WI38 (cell line): ENCODE results near the gene MAVS.

Experiments
- H3K4me3 ChIP-seq: 2 replicates; pipeline ENCODE4 v1.5.1; 2011; ENCODE audit warnings: low read depth, mild to moderate bottlenecking, control low read depth, low read length
- TF ChIP-seq, protein P1 (sequence below): IDR thresholded peaks from 2 replicates; pipeline ENCODE4 v1.5.1; 2012; ENCODE audit warnings: low read depth, mild to moderate bottlenecking, control low read depth, low read length

Gene MAVS

DNA sequence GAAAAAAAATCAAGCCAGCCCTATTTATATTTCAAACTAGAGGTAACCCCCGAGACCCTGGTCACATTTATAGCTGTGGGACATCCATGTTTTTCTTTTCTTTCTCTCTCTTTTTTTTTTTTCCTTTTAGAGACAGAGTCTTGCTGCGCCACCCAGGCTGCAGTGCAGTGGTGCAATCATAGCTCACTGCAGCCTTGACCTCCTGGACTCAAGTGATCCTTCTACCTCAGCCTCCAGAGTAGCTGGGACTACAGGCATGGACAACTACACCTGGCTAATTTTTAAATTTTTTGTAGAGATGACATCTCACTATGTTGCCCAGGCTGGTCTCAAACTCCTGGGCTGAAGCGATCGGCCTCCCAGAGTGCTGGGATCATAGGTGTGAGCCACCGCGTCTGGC is 12.1 kb downstream of the MAVS start:
- TF ChIP-seq, protein P1, sequence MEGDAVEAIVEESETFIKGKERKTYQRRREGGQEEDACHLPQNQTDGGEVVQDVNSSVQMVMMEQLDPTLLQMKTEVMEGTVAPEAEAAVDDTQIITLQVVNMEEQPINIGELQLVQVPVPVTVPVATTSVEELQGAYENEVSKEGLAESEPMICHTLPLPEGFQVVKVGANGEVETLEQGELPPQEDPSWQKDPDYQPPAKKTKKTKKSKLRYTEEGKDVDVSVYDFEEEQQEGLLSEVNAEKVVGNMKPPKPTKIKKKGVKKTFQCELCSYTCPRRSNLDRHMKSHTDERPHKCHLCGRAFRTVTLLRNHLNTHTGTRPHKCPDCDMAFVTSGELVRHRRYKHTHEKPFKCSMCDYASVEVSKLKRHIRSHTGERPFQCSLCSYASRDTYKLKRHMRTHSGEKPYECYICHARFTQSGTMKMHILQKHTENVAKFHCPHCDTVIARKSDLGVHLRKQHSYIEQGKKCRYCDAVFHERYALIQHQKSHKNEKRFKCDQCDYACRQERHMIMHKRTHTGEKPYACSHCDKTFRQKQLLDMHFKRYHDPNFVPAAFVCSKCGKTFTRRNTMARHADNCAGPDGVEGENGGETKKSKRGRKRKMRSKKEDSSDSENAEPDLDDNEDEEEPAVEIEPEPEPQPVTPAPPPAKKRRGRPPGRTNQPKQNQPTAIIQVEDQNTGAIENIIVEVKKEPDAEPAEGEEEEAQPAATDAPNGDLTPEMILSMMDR: no peak
- H3K4me3 ChIP-seq: no peak overlapping the region

DNA sequence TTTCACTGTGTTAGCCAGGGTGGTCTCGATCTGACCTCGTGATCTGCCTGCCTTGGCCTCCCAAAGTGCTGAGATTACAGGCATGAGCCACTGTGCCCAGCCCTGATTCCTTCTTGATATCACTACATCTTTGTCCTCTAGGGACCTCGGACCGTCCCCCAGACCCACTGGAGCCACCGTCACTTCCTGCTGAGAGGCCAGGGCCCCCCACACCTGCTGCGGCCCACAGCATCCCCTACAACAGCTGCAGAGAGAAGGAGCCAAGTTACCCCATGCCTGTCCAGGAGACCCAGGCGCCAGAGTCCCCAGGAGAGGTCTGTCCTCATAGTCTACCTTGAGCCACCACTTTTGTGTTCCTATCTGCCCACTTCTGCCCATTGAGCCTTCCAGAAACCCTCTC is 14.6 kb downstream of the MAVS start:
- TF ChIP-seq, protein P1: no peak
- no peak overlapping the region for H3K4me3 ChIP-seq

DNA sequence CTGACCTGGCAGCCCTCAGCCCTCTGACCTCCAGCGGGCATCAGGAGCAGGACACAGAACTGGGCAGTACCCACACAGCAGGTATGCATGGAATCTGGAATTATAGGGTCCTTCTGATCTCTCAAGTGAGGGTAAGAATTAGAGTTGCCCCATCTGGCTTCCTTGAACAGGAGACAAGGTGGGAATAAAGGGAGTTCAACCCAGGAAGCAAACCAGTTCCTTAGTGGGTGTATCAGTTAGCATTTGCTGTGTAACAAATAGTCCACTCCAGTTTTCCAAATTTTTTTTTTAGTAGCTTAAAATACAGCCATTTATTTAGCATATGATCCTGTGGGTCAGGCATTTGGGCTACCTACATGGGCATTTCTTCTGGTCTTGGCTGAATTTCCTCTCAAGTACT is 15.7 kb downstream of the MAVS start:
- TF ChIP-seq, protein P1: no peak
- H3K4me3 ChIP-seq: no peak overlapping the region

DNA sequence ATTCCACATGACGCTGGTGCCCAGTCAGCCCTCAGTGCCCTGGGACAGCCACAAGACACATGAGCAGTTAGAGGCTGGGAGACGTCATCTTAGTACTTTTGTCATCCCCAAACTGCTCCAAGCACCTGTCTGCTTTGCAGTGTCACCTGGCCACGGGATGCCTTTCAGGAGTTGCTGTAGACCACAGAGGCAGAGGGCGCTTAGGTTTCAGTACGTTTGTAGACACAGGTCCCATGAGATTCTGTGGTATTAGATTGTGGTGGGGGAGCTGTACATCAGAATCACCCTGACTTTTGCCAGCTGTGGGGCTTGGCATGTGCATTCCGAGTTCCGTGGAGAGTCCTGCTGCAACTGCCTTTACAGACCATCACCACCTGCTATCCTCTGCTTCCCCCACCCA is 16.7 kb downstream of the MAVS start:
- TF ChIP-seq, protein P1: no peak
- H3K4me3 ChIP-seq: no peak overlapping the region

DNA sequence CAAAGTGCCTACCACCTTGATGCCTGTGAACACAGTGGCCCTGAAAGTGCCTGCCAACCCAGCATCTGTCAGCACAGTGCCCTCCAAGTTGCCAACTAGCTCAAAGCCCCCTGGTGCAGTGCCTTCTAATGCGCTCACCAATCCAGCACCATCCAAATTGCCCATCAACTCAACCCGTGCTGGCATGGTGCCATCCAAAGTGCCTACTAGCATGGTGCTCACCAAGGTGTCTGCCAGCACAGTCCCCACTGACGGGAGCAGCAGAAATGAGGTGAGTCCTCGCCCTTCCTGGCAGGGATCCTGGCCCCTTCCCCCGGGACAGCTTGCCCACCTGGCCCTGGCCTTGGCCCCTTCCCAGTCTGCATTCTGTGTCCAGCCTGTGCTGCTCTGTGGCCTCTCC is 17.9 kb downstream of the MAVS start:
- no peak overlapping the region for H3K4me3 ChIP-seq
- TF ChIP-seq, protein P1: no peak

DNA sequence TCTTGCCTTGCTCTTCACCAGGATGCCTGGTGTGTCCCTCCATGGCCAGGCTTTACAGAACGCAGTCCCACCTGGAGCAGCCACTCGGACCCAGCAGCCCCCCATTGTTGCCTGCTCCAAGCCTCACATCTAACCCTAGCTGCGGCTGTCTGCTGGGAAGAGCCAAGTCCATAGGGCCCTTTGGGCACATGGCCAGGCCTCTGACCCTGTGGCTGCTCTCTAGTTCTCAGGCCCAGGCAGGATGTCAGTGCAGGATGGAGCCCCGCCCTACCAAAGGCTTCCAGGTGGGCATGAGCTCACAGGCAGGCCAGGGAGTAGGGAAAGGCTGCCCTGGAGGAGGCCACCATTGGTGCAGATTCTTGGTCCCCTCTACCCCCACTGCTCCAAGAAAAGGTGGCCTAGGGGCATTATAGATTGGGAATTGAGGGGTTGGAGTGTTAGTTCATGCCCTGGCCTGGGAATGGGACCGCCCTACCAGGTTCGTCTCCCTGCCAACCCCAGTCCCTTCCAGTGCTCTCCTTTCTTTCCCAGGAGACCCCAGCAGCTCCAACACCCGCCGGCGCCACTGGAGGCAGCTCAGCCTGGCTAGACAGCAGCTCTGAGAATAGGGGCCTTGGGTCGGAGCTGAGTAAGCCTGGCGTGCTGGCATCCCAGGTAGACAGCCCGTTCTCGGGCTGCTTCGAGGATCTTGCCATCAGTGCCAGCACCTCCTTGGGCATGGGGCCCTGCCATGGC is 18.7 kb downstream of the MAVS start:
- TF ChIP-seq, protein P1: no peak

DNA sequence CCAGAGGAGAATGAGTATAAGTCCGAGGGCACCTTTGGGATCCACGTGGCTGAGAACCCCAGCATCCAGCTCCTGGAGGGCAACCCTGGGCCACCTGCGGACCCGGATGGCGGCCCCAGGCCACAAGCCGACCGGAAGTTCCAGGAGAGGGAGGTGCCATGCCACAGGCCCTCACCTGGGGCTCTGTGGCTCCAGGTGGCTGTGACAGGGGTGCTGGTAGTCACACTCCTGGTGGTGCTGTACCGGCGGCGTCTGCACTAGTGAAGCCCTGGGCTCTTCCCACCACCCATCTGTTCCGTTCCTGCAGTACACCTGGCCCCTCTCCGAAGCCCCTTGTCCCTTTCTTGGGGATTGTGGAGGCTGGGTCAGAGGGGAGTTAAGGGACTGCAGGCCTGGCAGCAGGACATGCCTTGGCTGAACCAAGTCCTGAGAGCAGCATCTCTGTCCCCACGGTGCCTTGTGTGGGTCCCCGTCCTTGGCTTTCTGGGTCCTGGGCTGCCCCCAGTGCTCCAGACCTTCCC is 19.3 kb downstream of the MAVS start:
- TF ChIP-seq, protein P1: no peak
- H3K4me3 ChIP-seq: no peak overlapping the region

More for the DNA sequence above, 18.7 kb downstream of the MAVS start:
- H3K4me3 ChIP-seq: no peak overlapping the region
